Measurements from ENCODE around the gene XRN1. TPM values are rescaled to one million over a fixed set of nuclear protein-coding genes. Genes with fewer than 3 reads are reported as not detected.
"Not testable (repeated sequence)": the region's sequence is repeated elsewhere in the genome, so short reads cannot be mapped to it uniquely, and the experiment has no call there.

XRN1 gene
- total RNA-seq, 1 experiment from 2014 or later: 16.5 TPM

DNA sequence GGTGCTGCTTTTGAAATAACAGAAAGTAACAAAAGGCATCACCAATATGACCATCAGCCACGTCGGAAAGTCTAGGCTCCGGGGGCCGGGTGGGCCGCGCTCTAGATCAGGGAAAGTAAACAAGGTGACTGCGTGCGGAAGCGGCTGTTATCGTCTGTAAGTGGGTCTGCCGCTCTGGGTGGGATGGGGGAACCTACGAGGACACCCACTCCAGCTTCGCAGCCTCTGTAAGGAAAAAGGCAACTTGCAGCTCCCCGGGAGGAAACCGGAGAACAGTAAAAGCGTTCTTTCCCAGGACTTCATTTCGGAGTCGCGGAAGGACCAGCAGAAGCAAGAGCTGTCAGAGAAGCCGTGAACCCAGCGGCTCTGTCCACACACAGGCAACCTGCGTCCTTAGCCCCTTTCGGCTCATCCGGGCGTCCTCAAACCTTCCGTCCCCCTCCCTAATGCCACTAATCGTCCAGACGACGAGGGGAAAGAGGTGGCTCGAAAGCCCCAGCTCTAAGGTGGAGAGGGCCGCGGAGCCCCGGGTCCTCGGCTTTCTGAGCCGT is 461 bp downstream of the XRN1 start:
- ChIA-PET CTCF (interaction anchor here (0.6 kb wide), 1 partner anchor 248 kb away, joined by 3 read pairs; no protein-coding TSS in a partner anchor), POLR2A (ENCODE audit: unreplicated experiment) (no interaction called here)
- H2AFZ ChIP-seq (ENCODE audit: low read length): peak overlapping the region; percentile 97
- no peaks in the 10 kb centered on the region for H3K9me2 ChIP-seq (replicated peaks; ENCODE audit: low read length)
- H3K79me2 ChIP-seq (ENCODE audit: low read length): peaks cover 49% of the 10 kb centered on the region
- peaks cover 19% of the 10 kb centered on the region for H3K4me1 ChIP-seq (ENCODE audit: insufficient read depth, low read length)
- no peaks in the 10 kb centered on the region for H4K20me1 ChIP-seq (ENCODE audit: low read length)
- TF ChIP-seq EZH2 (IDR thresholded peaks at IDR 0.05; ENCODE audit: low read length, unreplicated experiment) (no peak), EZH2phosphoT487 (IDR thresholded peaks at IDR 0.05; ENCODE audit: borderline replicate concordance, low read length) (no peak)
- TF ChIP-seq, protein P1, sequence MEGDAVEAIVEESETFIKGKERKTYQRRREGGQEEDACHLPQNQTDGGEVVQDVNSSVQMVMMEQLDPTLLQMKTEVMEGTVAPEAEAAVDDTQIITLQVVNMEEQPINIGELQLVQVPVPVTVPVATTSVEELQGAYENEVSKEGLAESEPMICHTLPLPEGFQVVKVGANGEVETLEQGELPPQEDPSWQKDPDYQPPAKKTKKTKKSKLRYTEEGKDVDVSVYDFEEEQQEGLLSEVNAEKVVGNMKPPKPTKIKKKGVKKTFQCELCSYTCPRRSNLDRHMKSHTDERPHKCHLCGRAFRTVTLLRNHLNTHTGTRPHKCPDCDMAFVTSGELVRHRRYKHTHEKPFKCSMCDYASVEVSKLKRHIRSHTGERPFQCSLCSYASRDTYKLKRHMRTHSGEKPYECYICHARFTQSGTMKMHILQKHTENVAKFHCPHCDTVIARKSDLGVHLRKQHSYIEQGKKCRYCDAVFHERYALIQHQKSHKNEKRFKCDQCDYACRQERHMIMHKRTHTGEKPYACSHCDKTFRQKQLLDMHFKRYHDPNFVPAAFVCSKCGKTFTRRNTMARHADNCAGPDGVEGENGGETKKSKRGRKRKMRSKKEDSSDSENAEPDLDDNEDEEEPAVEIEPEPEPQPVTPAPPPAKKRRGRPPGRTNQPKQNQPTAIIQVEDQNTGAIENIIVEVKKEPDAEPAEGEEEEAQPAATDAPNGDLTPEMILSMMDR (conservative IDR thresholded peaks at IDR 0.05; ENCODE audit: low read depth, low read length): no peak
- H3K9ac ChIP-seq (ENCODE audit: low read length): peak overlapping the region; percentile 96
- peaks cover 4% of the 10 kb centered on the region; the same call in 1 of the 2 replicates for H3K36me3 ChIP-seq (ENCODE audit: low read depth, low read length)
- peak overlapping the region; percentile 99 for H3K4me2 ChIP-seq (ENCODE audit: low read length)
- ATAC-seq (peak; percentile 42), DNase-seq (peak; percentile 13)
- H3F3A ChIP-seq (ENCODE audit: low read length, unreplicated experiment): no peaks in the 10 kb centered on the region
- TSS peak; percentile 43 for BruUV-seq (replicated peaks)
- intact Hi-C loops (cut with micrococcal nuclease): loop anchor here (2.0 to 5.0 kb wide), 3 partner anchors 53 to 130 kb away; partner anchors contain the start of gene ATR
- H3K4me3 ChIP-seq (ENCODE audit: low read length): peak overlapping the region; percentile 98
- H3K9me3 ChIP-seq (ENCODE audit: low read length): no peaks in the 10 kb centered on the region
- H3K27me3 ChIP-seq (ENCODE audit: low read length): no peaks in the 10 kb centered on the region
- H3K27ac ChIP-seq (ENCODE audit: low read length): peak overlapping the region; percentile 59

DNA sequence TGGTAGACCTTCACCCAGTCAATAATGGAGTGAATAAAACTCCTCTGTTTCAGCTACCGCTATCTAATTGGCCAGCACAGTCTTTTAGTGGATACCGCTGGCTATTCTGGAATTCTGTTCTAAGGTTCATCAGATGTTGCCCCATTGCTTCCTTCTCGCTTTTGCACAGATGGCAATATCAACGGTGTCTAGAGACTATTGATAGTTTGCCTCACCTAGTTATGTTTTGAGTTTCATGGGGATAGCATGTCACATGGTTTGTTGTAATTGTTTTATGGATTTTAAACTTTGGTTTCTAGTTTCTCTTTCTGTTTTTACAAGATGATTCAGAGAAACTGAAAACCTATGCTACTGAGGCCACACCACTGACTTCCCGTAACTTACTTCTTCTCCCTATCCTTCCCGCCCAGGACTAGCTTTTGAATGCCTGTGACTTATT is 2.0 kb downstream of the XRN1 start:
- peaks cover 19% of the 10 kb centered on the region for H3K4me1 ChIP-seq (ENCODE audit: insufficient read depth, low read length)
- peaks cover 49% of the 10 kb centered on the region for H3K79me2 ChIP-seq (ENCODE audit: low read length)
- ChIA-PET POLR2A (ENCODE audit: unreplicated experiment) (no interaction called here), CTCF (no interaction called here)
- H3K27me3 ChIP-seq (ENCODE audit: low read length): no peaks in the 10 kb centered on the region
- no peaks in the 10 kb centered on the region for H3F3A ChIP-seq (ENCODE audit: low read length, unreplicated experiment)
- no TSS peak for BruUV-seq (replicated peaks)
- intact Hi-C loops (cut with micrococcal nuclease): loop anchor here (2.0 to 5.0 kb wide), 3 partner anchors 55 to 131 kb away; partner anchors contain the start of gene ATR
- peak overlapping the region; percentile 36 for H3K27ac ChIP-seq (ENCODE audit: low read length)
- peaks cover 3% of the 10 kb centered on the region; the same call in 1 of the 2 replicates for H3K36me3 ChIP-seq (ENCODE audit: low read depth, low read length)
- peak overlapping the region; percentile 96 for H3K9ac ChIP-seq (ENCODE audit: low read length)
- no peaks in the 10 kb centered on the region for H3K9me3 ChIP-seq (ENCODE audit: low read length)
- peak; percentile 40 for ATAC-seq
- H3K4me2 ChIP-seq (ENCODE audit: low read length): peak overlapping the region; percentile 99
- H3K9me2 ChIP-seq (replicated peaks; ENCODE audit: low read length): no peaks in the 10 kb centered on the region
- H4K20me1 ChIP-seq (ENCODE audit: low read length): no peaks in the 10 kb centered on the region
- H3K4me3 ChIP-seq (ENCODE audit: low read length): peak overlapping the region; percentile 98
- TF ChIP-seq EZH2phosphoT487 (IDR thresholded peaks at IDR 0.05; ENCODE audit: borderline replicate concordance, low read length): no peak
- TF ChIP-seq, protein P1 (conservative IDR thresholded peaks at IDR 0.05; ENCODE audit: low read depth, low read length): no peak
- TF ChIP-seq EZH2 (IDR thresholded peaks at IDR 0.05; ENCODE audit: low read length, unreplicated experiment): no peak
- peak; percentile 53 for DNase-seq
- H2AFZ ChIP-seq (ENCODE audit: low read length): no peak overlapping the region

DNA sequence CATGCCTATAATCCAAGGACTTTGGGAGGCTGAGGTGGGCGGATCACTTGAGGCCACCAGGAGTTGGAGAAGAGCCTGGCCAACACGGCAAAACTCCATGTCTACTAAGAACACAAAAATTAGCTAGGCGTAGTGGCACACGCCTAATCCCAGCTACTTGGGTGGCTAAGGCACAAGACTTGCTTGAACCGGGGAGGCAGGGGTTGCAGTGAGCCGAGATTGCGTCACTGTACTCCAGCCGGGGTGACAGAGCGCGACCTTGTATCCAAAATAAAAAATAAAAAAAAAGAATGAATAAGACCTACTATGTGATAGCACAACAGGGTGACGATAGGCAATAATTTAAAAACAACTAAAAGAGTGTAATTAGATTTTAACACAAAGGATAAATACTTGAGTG is 3.5 kb downstream of the XRN1 start:
- Histone ChIP-seq H3K27ac (ENCODE audit: low read length) (no peak overlapping the region), H3K4me2 (ENCODE audit: low read length) (no peak overlapping the region), H3F3A (ENCODE audit: low read length, unreplicated experiment) (no peaks in the 10 kb centered on the region), H3K9ac (ENCODE audit: low read length) (no peak overlapping the region), H3K27me3 (ENCODE audit: low read length) (no peaks in the 10 kb centered on the region), H2AFZ (ENCODE audit: low read length) (no peak overlapping the region), H3K4me1 (ENCODE audit: insufficient read depth, low read length) (peaks cover 20% of the 10 kb centered on the region), H3K79me2 (ENCODE audit: low read length) (peaks cover 49% of the 10 kb centered on the region), H3K36me3 (ENCODE audit: low read depth, low read length) (no peaks in the 10 kb centered on the region), H3K4me3 (ENCODE audit: low read length) (no peak overlapping the region), H3K9me2 (replicated peaks; ENCODE audit: low read length) (no peaks in the 10 kb centered on the region), H3K9me3 (ENCODE audit: low read length) (no peaks in the 10 kb centered on the region), H4K20me1 (ENCODE audit: low read length) (no peaks in the 10 kb centered on the region)
- TF ChIP-seq EZH2 (IDR thresholded peaks at IDR 0.05; ENCODE audit: low read length, unreplicated experiment) (no peak), EZH2phosphoT487 (IDR thresholded peaks at IDR 0.05; ENCODE audit: borderline replicate concordance, low read length) (no peak)
- TF ChIP-seq, protein P1 (conservative IDR thresholded peaks at IDR 0.05; ENCODE audit: low read depth, low read length): no peak
- BruUV-seq (replicated peaks): no TSS peak
- ChIA-PET CTCF (no interaction called here), POLR2A (ENCODE audit: unreplicated experiment) (no interaction called here)
- ATAC-seq (no peak), DNase-seq (no peak)
- intact Hi-C loops (cut with micrococcal nuclease): no loop called here

DNA sequence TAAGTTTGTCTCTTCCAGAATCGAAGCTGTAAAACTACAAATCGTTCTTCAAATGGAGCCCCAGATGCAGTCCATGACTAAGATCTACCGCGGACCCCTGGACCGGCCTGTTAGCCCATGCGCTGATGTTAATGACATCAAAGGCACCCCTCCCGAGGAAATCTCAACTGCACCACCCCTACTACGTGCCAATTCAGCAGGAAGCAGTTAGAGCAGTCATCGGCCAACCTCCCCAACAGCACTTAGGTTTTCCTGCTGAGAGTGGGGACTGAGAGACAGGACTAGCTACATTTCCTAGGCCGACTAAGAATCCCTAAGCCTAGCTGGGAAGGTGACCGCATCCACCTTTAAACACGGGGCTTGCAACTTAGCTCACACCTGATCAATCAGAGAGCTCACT is 4.8 kb downstream of the XRN1 start:
- H3K9me3 ChIP-seq (ENCODE audit: low read length); H4K20me1 ChIP-seq (ENCODE audit: low read length); POLR2A ChIA-PET (ENCODE audit: unreplicated experiment); H3K36me3 ChIP-seq (ENCODE audit: low read depth, low read length); H3K27me3 ChIP-seq (ENCODE audit: low read length); BruUV-seq (replicated peaks); CTCF ChIA-PET; H3K4me2 ChIP-seq (ENCODE audit: low read length); H2AFZ ChIP-seq (ENCODE audit: low read length); ATAC-seq; H3K9me2 ChIP-seq (replicated peaks; ENCODE audit: low read length); H3K9ac ChIP-seq (ENCODE audit: low read length); H3F3A ChIP-seq (ENCODE audit: low read length, unreplicated experiment); H3K27ac ChIP-seq (ENCODE audit: low read length); intact Hi-C loops (cut with micrococcal nuclease); H3K4me3 ChIP-seq (ENCODE audit: low read length); DNase-seq: not testable (repeated sequence)
- Histone ChIP-seq H3K79me2 (ENCODE audit: low read length) (peaks cover 51% of the 10 kb centered on the region), H3K4me1 (ENCODE audit: insufficient read depth, low read length) (peaks cover 18% of the 10 kb centered on the region)

Measured in PC-3 (cell line).